Measurements from ENCODE around the gene CXCR3.
"Not testable (repeated sequence)": the region's sequence is repeated elsewhere in the genome, so short reads cannot be mapped to it uniquely, and the experiment has no call there.

The CXCR3 gene

GRCh38 chrX:71618303-71618721 is at the start of gene CXCR3:
CXCR3 (minus strand) TSS chrX:71618511; CDS start chrX:71618449, 62 bp downstream.
- peak; percentile 22 for DNase-seq

DNA sequence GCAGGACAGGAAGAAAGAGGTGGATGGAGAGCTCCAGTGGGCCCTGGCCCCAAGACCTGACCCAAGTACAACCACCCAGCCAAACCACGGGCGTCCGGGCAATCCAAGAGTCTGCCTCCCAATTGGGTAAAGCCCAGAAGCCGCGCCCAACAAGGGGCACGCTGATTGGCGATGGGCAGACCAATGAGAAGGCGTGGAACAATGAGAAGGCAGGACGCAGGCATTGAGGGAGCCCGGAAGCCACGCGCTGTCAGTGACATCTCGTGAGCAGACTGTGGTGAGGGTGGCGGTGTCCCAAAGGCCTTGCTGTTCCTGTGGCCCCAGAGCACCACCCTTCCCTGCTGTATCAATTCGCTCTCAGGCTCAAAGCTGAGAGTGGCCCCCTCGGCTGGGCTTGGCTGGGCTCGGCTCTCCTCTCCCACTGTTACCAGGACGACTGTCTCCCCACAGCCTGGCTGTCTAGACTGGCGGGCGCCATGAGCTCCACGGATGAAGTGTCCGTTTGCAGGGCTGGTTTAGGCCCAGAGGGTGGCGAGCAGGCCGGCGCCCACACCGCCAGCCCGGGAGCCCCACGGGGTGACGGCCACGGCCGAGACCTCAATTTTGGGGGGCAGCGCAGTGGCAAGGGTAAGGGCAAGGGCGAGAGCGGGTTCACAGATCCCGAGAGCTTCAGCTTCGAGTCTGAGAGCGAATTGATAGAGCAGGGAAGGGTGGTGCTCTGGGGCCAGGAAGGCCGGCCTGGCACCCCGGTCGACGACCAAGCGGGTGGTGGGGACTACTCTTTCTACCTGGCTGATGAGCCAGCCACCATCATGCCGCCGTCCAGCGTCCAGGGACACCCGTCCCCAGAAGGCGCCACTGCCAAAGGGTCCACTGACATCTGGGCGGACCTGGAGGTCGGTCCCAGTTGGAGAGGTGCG is 49.3 kb upstream of the CXCR3 start, which contains the start of gene LOC101059915:
Gene LOC101059915, plus strand, starts transcription at position 219 of the 920 bp plus-strand sequence.
- DNase-seq: no peak

DNA sequence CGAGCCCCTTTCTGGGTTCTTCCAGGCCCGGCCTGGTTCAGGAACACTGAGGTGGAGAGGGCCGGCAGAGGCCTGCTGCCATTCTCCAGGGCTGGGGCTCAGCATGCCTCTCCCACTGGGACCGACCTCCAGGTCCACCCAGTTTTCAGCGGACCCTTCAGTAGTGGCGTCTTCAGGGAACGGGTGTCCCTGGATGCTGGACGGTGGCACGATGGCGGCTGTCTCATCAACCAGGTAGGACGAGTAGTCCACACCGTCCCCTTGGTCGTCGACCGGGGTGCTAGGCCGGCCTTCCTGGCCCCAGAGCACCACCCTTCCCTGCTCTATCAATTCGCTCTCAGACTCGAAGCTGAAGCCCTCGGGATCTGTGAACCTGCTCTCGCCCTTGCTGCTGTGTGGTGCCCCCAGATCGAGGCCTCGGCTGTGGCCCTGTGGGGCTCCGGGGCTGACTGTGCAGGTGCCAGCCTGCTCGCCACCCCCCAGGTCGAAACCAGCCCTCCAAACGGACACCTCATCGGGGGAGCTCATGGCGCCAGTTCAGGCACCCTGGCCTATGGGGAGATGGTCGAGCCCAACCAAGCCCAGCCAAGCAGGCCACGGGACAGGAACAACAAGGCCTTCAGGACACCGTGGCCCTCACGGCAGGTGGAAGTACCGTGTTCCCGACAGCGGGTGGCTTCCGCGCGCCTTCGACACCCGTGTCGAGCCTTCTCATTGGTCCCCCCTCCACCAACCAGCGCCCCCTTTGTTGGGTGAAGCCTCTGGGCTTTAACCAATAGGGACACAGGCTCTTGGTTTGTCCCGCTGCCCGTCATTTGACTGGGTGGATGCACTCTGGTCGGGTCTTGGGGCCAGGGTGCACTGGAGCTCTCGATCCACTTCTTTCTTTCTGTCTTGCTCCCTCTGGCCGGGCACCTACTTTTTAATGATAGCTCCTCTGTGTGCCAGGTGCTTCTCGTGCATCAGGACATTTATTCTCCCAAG is 48.2 kb upstream of the CXCR3 start:
- DNase-seq: no peak

DNA sequence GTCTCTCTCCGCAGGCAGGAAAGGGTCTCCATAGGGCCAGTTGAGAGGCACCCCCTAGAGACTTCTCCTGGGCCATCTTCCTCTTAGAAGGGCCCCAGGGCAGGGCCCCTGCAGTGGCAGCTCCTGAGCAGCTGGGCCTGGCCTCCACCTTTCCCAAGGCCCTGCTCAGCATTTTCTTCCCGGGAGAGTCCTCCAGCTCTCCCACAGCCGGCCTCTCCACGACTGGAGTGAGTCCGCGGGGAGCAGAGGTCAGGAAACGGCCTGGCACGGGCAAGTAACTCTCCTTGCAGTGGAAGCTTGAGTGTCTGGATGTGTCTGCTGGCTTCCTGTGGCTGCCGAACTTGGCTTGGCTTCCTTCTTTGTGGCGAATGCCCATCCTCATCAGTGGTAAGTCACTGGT is 47.4 kb upstream of the CXCR3 start:
- no peak for DNase-seq

- no peak for DNase-seq
Measured at GRCh38 chrX:71664889-71665491, 46.7 kb upstream of the CXCR3 start.

- not testable (repeated sequence) for DNase-seq
Measured at GRCh38 chrX:71664202-71664601, 45.9 kb upstream of the CXCR3 start.

- peak; percentile 16 for DNase-seq
Measured at GRCh38 chrX:71663238-71663637, 44.9 kb upstream of the CXCR3 start.

GRCh38 chrX:71662654-71663053 is 44.3 kb upstream of the CXCR3 start:
- not testable (repeated sequence) for DNase-seq

DNA sequence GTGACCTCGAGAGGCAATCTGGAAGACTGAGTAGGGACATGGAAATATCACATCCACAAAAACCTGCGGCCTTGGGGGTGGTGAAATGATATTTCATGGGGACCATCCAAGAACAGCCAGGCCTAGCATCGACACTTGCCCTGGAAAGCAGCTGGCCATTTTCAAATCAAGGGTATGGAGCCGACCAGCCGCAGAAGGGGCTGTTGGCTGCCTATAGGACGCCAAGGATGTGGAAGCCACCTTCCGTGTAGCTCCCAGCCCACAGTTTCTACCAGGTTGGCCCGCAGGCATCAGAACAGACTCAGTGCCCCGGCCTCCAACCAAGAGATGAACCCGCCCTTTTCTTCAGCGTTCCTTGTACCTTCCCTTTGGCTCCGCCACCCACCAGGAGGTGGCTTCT is 43.6 kb upstream of the CXCR3 start:
- DNase-seq: no peak

DNA sequence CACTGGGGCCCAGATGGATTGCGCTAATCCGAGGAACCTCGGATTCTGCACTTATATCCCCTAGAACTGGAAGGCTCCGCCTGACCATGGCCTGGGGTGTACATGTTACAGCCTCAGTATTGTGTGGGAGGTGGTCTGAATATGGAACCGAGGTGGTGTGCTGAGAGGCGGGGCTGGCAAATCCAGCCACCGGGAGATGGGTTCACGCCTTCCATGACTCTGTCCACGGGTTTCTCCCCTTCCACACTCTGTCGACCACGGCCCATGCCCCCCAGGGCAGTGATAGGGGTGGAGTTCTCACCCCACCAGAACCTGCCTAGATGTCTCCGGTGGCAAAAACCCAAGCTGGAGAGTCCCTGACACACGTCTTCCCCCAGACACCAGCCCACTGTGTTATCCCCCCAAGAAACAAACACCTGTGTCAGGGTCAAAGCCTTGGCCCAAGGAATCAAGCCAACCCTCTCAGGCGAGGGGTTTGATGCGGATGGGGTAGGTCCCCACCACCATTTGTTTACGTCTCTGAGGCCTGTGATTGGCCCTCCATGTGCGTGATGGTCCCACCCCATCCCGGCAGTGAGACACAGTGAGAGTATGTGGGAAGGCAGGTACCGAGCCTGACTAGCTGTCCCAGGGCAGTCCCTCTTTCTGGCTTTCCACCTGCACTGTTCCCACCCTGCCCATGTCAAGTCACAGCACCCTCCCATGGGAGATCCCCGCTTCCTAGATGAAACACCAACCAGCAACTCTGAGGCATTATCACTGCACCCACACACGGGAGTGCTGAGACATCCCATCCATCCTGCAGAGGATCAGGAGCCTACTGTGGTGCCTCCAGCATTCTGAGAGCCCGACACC is 42.5 kb upstream of the CXCR3 start:
- DNase-seq: no peak

DNA sequence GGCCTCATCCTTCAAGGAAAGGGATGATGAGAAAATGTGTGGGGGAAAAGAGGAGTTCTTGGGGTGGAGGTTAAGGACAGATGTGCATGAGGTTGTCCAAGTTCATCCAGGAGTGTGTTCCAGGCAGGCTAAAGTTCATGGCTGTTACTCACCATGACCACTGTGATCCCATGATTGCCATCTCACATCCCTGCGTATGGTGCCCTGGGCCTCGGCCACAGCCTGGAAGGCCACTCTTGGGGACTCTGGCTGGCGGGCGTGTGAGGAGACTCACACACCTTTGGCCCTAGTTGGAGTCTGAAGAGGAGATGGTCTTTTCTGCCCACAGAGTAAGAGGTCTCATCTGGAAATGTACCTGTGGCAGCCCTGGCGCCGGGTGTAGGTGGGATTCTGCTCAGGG is 41.6 kb upstream of the CXCR3 start:
- DNase-seq: no peak

DNA sequence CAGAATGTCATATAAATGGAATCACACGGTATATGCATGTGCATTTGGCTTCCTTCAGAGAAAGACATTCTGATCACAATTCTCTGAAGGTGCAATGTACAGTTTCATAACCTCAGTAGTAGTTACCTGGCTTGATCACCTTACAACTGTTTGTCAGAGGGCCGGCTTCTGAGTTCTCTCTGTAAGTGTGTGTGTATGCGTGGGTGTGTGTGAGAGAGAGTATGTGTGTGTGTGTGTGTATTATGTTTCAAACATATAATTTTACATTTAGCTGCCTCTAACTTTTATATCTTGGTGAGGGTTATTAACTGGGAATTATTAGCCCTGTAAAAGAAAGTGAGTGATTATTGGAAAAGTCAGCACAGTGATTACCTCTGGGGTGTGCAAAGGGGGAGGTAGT is 41.0 kb upstream of the CXCR3 start:
- DNase-seq: no peak

DNA sequence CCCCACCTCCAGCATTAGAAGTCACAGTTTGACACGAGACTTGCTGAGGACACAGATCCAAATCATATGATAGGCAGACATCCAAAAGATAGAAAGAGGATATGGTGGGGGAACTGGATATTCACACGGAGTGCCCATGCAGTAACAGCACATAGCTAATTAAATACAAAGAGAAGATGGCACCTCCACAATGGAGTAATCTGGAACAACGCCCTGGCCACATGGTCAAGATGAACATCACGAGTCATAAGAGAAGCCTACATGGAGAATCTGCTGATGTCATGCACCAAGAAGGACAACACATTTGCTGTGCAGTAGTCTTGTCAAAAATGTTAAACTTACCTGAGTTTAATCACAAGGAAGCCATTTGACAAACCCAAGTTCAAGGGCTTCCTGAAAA is 39.0 kb upstream of the CXCR3 start:
- no peak for DNase-seq

DNA sequence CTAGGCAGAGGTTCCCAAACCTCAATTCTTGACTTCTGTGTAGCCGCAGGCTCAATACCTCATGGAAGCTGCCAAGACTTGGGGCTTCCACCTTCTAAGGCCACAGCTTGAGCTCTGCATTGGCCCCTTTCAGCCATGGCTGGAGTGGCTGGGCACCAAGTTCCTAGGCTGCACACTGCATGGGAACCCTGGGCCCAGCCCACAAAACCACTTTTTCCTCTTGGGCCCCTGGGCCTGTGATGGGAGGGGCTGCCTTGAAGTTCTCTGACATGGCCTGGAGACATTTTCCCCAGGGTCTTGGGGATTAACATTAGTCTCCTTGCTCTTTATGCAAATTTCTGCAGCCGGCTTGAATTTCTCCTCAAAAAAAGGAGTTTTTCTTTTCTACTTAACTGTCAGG is 35.0 kb upstream of the CXCR3 start:
- DNase-seq: no peak

GRCh38 chrX:71652405-71652804 is 34.1 kb upstream of the CXCR3 start:
- no peak for DNase-seq

DNA sequence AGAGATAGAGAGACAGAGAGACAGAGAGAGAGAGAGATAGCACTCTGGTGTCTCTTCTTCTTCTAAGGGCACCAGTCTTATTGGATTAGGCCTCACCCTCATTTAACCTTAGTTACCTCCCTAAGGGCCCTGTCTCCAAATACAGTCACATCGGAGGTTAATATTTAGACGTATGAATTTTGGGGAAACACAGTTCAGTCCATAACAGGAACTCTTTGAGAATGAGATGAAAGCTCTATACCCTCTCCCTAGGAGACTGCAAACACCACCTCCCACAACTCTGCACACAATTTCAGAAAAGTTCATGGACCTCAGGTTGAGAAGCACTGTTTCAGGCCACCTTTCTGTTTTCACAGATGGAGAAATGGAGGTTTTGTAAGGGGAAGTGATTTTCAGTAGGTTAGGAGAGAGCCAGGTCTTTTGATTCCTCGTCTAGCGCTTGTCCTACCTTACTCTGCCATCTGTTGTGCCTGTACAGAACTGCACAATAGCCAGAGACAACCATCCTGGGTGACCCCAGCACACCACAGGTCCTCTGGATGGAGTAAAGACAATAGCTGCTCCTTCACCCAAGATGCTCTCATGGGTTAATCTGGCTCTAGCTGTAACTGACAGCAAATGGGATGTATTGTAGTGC is 32.1 kb upstream of the CXCR3 start:
- DNase-seq: no peak

DNA sequence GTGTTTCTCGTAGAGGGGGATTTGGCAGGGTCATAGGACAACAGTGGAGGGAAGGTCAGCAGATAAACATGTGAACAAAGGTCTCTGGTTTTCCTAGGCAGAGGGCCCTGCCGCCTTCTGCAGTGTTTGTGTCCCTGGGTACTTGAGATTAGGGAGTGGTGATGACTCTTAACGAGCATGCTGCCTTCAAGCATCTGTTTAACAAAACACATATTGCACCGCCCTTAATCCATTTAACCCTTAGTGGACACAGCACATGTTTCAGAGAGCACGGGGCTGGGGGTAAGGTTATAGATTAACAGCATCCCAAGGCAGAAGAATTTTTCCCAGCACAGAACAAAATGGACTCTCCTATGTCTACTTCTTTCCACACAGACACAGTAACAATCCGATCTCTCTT is 26.1 kb upstream of the CXCR3 start:
- DNase-seq: not testable (repeated sequence)

DNA sequence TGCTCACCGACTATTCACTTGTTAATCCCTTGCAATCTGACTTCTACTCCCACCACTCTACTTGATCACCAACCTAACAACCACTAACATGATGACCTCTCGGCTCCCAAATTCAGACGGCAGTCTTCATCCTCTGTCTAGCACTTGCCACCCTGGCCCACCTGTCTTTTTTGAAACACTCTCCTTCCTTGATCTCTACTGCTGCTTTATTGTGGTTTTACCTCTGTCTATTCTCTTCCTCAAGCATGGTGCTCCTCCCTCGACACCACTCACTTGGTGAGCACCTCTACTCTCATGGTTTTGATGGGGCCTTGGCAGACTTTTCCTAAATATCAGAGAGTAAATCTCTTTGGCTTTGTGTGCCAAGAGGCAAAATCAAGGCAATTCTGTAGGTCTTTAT is 21.7 kb upstream of the CXCR3 start:
- no peak for DNase-seq

- DNase-seq: no peak
Measured at GRCh38 chrX:71638409-71638808, 20.1 kb upstream of the CXCR3 start.

GRCh38 chrX:71637848-71638247 is 19.5 kb upstream of the CXCR3 start:
- no peak for DNase-seq

DNA sequence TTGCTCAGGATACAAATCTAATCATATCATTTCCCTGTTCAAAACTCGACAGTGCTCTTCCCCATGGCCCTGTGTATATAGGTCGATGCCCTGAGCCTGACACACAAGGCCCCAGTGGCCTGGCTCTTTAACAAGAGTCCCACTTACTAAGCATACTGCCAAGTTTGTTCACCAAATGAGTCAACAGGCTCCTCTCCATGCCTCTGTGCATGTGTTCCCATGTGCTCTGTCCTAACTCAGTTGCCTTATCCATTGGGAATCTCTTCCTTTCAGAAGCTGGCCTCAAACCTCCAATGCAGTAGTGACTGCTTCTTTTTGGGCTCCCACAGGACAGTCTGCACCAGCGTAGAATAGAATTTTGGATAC is 18.9 kb upstream of the CXCR3 start:
- no peak for DNase-seq

Data from activated CD4-positive, alpha-beta T cell treated with anti-CD3 and anti-CD28 coated beads for 1 hour (primary cell).